Naive thymus-derived CD4-positive, alpha-beta T cell (primary cell): ENCODE data around the gene SMARCAD1. TPM values are rescaled to one million over a fixed set of nuclear protein-coding genes. Genes with fewer than 3 reads are reported as not detected.

ENCODE experiments used
- ATAC-seq: fragments of 150-1000 bp; cut with Tn5 transposase; 2 replicates; pipeline ENCODE4 v1.10.0; 2021; ENCODE audit warnings: mild to moderate bottlenecking, moderate library complexity
- CTCF ChIA-PET: fragments of 350-600 bp; sonication (Branson Sonifier 250); formaldehyde crosslinking; loops from one replicate; lab custom pipeline; 2021; ENCODE audit warnings: antibody characterized with exemption; lab: Charles Lee
- POLR2A ChIA-PET: fragments of 350-600 bp; sonication (Branson Sonifier 250); formaldehyde crosslinking; loops from one replicate; lab custom pipeline; 2021; ENCODE audit warnings: antibody characterized with exemption, inconsistent platforms; lab: Charles Lee
- DNase-seq, 9 donors: peaks; one replicate each; pipeline versions ENCODE4 v3.0.0 to v3.0.0-alpha.2; 2020 to 2022; ENCODE audit warnings: mixed read lengths in 1 of 9
- H3K27ac ChIP-seq: one replicate; pipeline ENCODE4 v1.7.0; 2013; ENCODE audit warnings: mild to moderate bottlenecking, low read depth, low read length, moderate library complexity
- H3K27me3 ChIP-seq, 2 donors: one replicate each; pipeline ENCODE4 v1.7.0; 2013; ENCODE audit warnings: low read length in 2 of 2, mild to moderate bottlenecking in 2 of 2, moderate library complexity in 2 of 2; ENCODE audit not compliant: control insufficient read depth in 2 of 2, insufficient read depth in 2 of 2
- H3K36me3 ChIP-seq, 3 experiments: 1 replicate in 2 of 3; 2 replicates in 1 of 3; pipeline ENCODE4 v1.7.0; 2013; ENCODE audit warnings: low read length in 3 of 3, mild to moderate bottlenecking in 3 of 3, moderate library complexity in 1 of 3; ENCODE audit not compliant: insufficient read depth in 3 of 3, control insufficient read depth in 2 of 3
- H3K4me1 ChIP-seq, 2 donors: one replicate each; pipeline ENCODE4 v1.7.0; 2013; ENCODE audit warnings: low read length in 2 of 2, mild to moderate bottlenecking in 2 of 2, moderate library complexity in 1 of 2; ENCODE audit not compliant: control insufficient read depth in 2 of 2, insufficient read depth in 2 of 2
- H3K4me3 ChIP-seq: 2 replicates; pipeline ENCODE4 v1.7.0; 2013; ENCODE audit warnings: mild to moderate bottlenecking, low read length
- H3K9me3 ChIP-seq, 3 experiments: 1 replicate in 2 of 3; 2 replicates in 1 of 3; pipeline ENCODE4 v1.7.0; 2013; ENCODE audit warnings: low read length in 3 of 3; ENCODE audit not compliant: control insufficient read depth in 2 of 3
- H3K27ac Mint-ChIP-seq, 9 donors: one replicate each; pipeline ENCODE4 v1.8.0; 2020 to 2022; ENCODE audit warnings: mixed read lengths in 9 of 9, mild to moderate bottlenecking in 8 of 9, moderate library complexity in 5 of 9, inconsistent platforms in 2 of 9
- H3K27me3 Mint-ChIP-seq, 5 donors: one replicate each; pipeline ENCODE4 v1.8.0; 2021 to 2022; ENCODE audit warnings: mixed read lengths in 5 of 5, mild to moderate bottlenecking in 1 of 5
- H3K36me3 Mint-ChIP-seq, 5 donors: one replicate each; pipeline ENCODE4 v1.8.0; 2020 to 2022; ENCODE audit warnings: mixed read lengths in 5 of 5, mild to moderate bottlenecking in 3 of 5, inconsistent platforms in 1 of 5
- H3K4me1 Mint-ChIP-seq, 7 donors: one replicate each; pipeline ENCODE4 v1.8.0; 2020 to 2022; ENCODE audit warnings: mixed read lengths in 7 of 7, mild to moderate bottlenecking in 3 of 7, inconsistent platforms in 1 of 7
- H3K4me3 Mint-ChIP-seq, 10 donors: one replicate each; pipeline ENCODE4 v1.8.0; 2020 to 2022; ENCODE audit warnings: mild to moderate bottlenecking in 10 of 10, mixed read lengths in 10 of 10, moderate library complexity in 6 of 10, inconsistent platforms in 2 of 10
- H3K9me3 Mint-ChIP-seq, 11 donors: one replicate each; pipeline ENCODE4 v1.8.0; 2020 to 2022; ENCODE audit warnings: mixed read lengths in 11 of 11, mild to moderate bottlenecking in 4 of 11, inconsistent platforms in 1 of 11, moderate library complexity in 1 of 11
- intact Hi-C, 2 donors: fragments of 100-400 bp; cut with micrococcal nuclease; formaldehyde crosslinking; loops; one replicate each; pipeline ENCODE4 v1.15.1; 2023
- polyA plus RNA-seq, 2 donors: library from polyadenylated mRNA; unstranded; fragments of 300-500 nt; fragmentation: Illumina TruSeq; gene quantifications; one replicate each; pipeline ENCODE4 v1.2.3, GENCODE V29; 2021
- total RNA-seq, 6 experiments: library from RNA in 5 of 6; stranded (reverse) in 5 of 6; gene quantifications; 1 replicate in 5 of 6; 2 replicates in 1 of 6; pipeline ENCODE4 v1.2.3 and lab custom pipeline; 2021 to 2026

Gene SMARCAD1
- total and polyA plus RNA-seq, 7 experiments from 2014 or later, result 12.6 to 34.2 (median 16.8) TPM

- Mint-ChIP-seq H3K4me1 (peaks cover 0 to 9% (median 0%) of the 10 kb centered on the region in 7 donors), H3K36me3 (peaks cover 4 to 51% (median 19%) of the 10 kb centered on the region in 5 donors), H3K4me3 (no peak overlapping the region), H3K27ac (no peak overlapping the region), H3K9me3 (no peaks in the 10 kb centered on the region), H3K27me3 (no peaks in the 10 kb centered on the region)
- no peaks in the 10 kb centered on the region for H3K27me3 ChIP-seq
- H3K27ac ChIP-seq, result no peak overlapping the region
- H3K4me3 ChIP-seq, result no peak overlapping the region
- peaks cover 4 to 28% (median 5%) of the 10 kb centered on the region in 3 experiments for H3K36me3 ChIP-seq
- intact Hi-C loops, result loop anchor here in 1 of 2 donors (2.0 kb wide), 2 partner anchors 14 to 16 kb away; no protein-coding TSS in a partner anchor
- no peak for ATAC-seq
- POLR2A ChIA-PET, result no interaction called here
- no peak for DNase-seq
- CTCF ChIA-PET, result no interaction called here
- no peaks in the 10 kb centered on the region for H3K9me3 ChIP-seq
- H3K4me1 ChIP-seq, result no peaks in the 10 kb centered on the region
Observed at GRCh38 chr4:94251094-94251493, 43.4 kb downstream of the SMARCAD1 start.

GRCh38 chr4:94253036-94253435 lies 45.4 kb downstream of the SMARCAD1 start:
- Histone ChIP-seq H3K27ac (no peak overlapping the region), H3K27me3 (no peaks in the 10 kb centered on the region), H3K36me3 (peaks cover 4 to 19% (median 5%) of the 10 kb centered on the region in 3 experiments), H3K9me3 (no peaks in the 10 kb centered on the region), H3K4me3 (no peak overlapping the region), H3K4me1 (no peaks in the 10 kb centered on the region)
- intact Hi-C loops, result no loop called here
- Mint-ChIP-seq H3K4me3 (no peak overlapping the region), H3K4me1 (peaks cover 0 to 9% (median 0%) of the 10 kb centered on the region in 7 donors), H3K36me3 (peaks cover 6 to 53% (median 19%) of the 10 kb centered on the region in 5 donors), H3K9me3 (no peaks in the 10 kb centered on the region), H3K27ac (no peak overlapping the region), H3K27me3 (no peaks in the 10 kb centered on the region)
- no peak for ATAC-seq
- DNase-seq, result no peak
- ChIA-PET CTCF (no interaction called here), POLR2A (no interaction called here)

GRCh38 chr4:94256144-94256783 lies 48.6 kb downstream of the SMARCAD1 start:
- Histone ChIP-seq H3K4me1 (no peaks in the 10 kb centered on the region), H3K9me3 (no peaks in the 10 kb centered on the region), H3K4me3 (no peak overlapping the region), H3K27me3 (no peaks in the 10 kb centered on the region), H3K27ac (no peak overlapping the region), H3K36me3 (peaks cover 0 to 12% (median 0%) of the 10 kb centered on the region in 3 experiments)
- DNase-seq (no peak), ATAC-seq (no peak)
- Mint-ChIP-seq H3K27me3 (no peaks in the 10 kb centered on the region), H3K36me3 (peaks cover 5 to 43% (median 11%) of the 10 kb centered on the region in 5 donors), H3K4me1 (peaks cover 0 to 9% (median 0%) of the 10 kb centered on the region in 7 donors), H3K4me3 (no peak overlapping the region), H3K27ac (peak overlapping the region in 1 of 9 donors; percentile 15), H3K9me3 (no peaks in the 10 kb centered on the region)
- intact Hi-C loops, result loop anchor here (5.0 kb wide), 3 partner anchors 359 to 469 kb away; no protein-coding TSS in a partner anchor
- ChIA-PET CTCF (no interaction called here), POLR2A (no interaction called here)

- DNase-seq (peak in 1 of 9 donors; percentile 1), ATAC-seq (no peak)
- Mint-ChIP-seq H3K9me3 (no peaks in the 10 kb centered on the region), H3K36me3 (peaks cover 5 to 41% (median 12%) of the 10 kb centered on the region in 5 donors), H3K27ac (peak overlapping the region in 1 of 9 donors; percentile 15), H3K4me3 (no peak overlapping the region), H3K27me3 (no peaks in the 10 kb centered on the region), H3K4me1 (peaks cover 0 to 9% (median under 1%) of the 10 kb centered on the region in 7 donors)
- no peak overlapping the region for H3K4me3 ChIP-seq
- no peaks in the 10 kb centered on the region for H3K27me3 ChIP-seq
- H3K27ac ChIP-seq, result no peak overlapping the region
- peaks cover 0 to 13% (median 0%) of the 10 kb centered on the region in 3 experiments for H3K36me3 ChIP-seq
- intact Hi-C loops, result loop anchor here (5.0 kb wide), 3 partner anchors 360 to 470 kb away; no protein-coding TSS in a partner anchor
- H3K9me3 ChIP-seq, result no peaks in the 10 kb centered on the region
- no peaks in the 10 kb centered on the region for H3K4me1 ChIP-seq
- ChIA-PET POLR2A (no interaction called here), CTCF (no interaction called here)
Observed at GRCh38 chr4:94256828-94257227, 49.2 kb downstream of the SMARCAD1 start.

- peaks cover 0 to 10% (median 4%) of the 10 kb centered on the region in 7 donors for H3K4me1 Mint-ChIP-seq
Observed at GRCh38 chr4:94262163-94263016, 54.7 kb downstream of the SMARCAD1 start.

GRCh38 chr4:94267037-94267436 lies 59.4 kb downstream of the SMARCAD1 start:
- peaks cover 3 to 8% (median 5%) of the 10 kb centered on the region in 3 experiments for H3K36me3 ChIP-seq
- intact Hi-C loops, result no loop called here
- CTCF ChIA-PET, result no interaction called here

More at GRCh38 chr4:94262163-94263016, 54.7 kb downstream of the SMARCAD1 start:
- Histone ChIP-seq H3K27ac (no peak overlapping the region), H3K4me1 (no peaks in the 10 kb centered on the region), H3K27me3 (no peaks in the 10 kb centered on the region), H3K4me3 (no peak overlapping the region), H3K36me3 (peaks cover 0 to 6% (median 3%) of the 10 kb centered on the region in 3 experiments), H3K9me3 (no peaks in the 10 kb centered on the region)
- no peak for DNase-seq
- no peak overlapping the region for H3K27ac Mint-ChIP-seq
- H3K27me3 Mint-ChIP-seq, result no peaks in the 10 kb centered on the region
- peaks cover 10 to 39% (median 16%) of the 10 kb centered on the region in 5 donors for H3K36me3 Mint-ChIP-seq
- ATAC-seq, result no peak
- POLR2A ChIA-PET, result no interaction called here
- H3K9me3 Mint-ChIP-seq, result no peaks in the 10 kb centered on the region
- CTCF ChIA-PET, result no interaction called here
- intact Hi-C loops, result no loop called here
- H3K4me3 Mint-ChIP-seq, result no peak overlapping the region

More at GRCh38 chr4:94267037-94267436, 59.4 kb downstream of the SMARCAD1 start:
- Mint-ChIP-seq H3K27ac (peak overlapping the region in 1 of 9 donors; percentile 13), H3K27me3 (no peaks in the 10 kb centered on the region), H3K36me3 (peaks cover 5 to 41% (median 15%) of the 10 kb centered on the region in 5 donors), H3K4me3 (no peak overlapping the region), H3K4me1 (peaks cover 0 to 6% (median 2%) of the 10 kb centered on the region in 7 donors), H3K9me3 (no peaks in the 10 kb centered on the region)
- POLR2A ChIA-PET, result interaction anchor here (0.7 kb wide), 1 partner anchor 15 kb away, joined by 3 read pairs; no protein-coding TSS in a partner anchor
- no peaks in the 10 kb centered on the region for H3K9me3 ChIP-seq
- H3K27ac ChIP-seq, result no peak overlapping the region
- no peak overlapping the region for H3K4me3 ChIP-seq
- H3K27me3 ChIP-seq, result no peaks in the 10 kb centered on the region
- DNase-seq, result no peak
- no peaks in the 10 kb centered on the region for H3K4me1 ChIP-seq
- no peak for ATAC-seq
